ENCODE data around the gene HLA-E. TPM values are rescaled to one million over a fixed set of nuclear protein-coding genes. Genes with fewer than 3 reads are reported as not detected.

Gene HLA-E
- total and polyA plus RNA-seq, 2 donors (not counting 3 experiments of a cell fraction or from before 2014, with no cell fraction given), result 271 to 298 TPM

- Histone ChIP-seq H3K4me1 (ENCODE audit: control insufficient read depth, extremely low read depth, insufficient read depth, low read length) (peaks cover 31% of the 10 kb centered on the region), H3K27me3 (ENCODE audit: control insufficient read depth in 2 of 2, insufficient read depth in 2 of 2, low read length in 2 of 2) (no peaks in the 10 kb centered on the region), H3K4me3 (replicated peaks in 1 of 3; ENCODE audit: insufficient read depth in 1 of 3, low read depth in 1 of 3, low read length in 3 of 3) (peak overlapping the region in 1 of 3 experiments; percentile 38), H3K79me2 (ENCODE audit: control insufficient read depth, insufficient read depth, low read length) (no peaks in the 10 kb centered on the region), H3K9ac (replicated peaks; ENCODE audit: extremely low read depth, insufficient read depth, low read length) (peak overlapping the region; percentile 63), H3K9me1 (replicated peaks; ENCODE audit: control insufficient read depth, extremely low read depth, insufficient read depth, low read length) (no peaks in the 10 kb centered on the region), H2AFZ (ENCODE audit: low read depth, low read length) (peak overlapping the region; percentile 99), H3K27ac (ENCODE audit: insufficient read depth, low read depth, low read length) (peak overlapping the region; percentile 79), H3K4me2 (ENCODE audit: insufficient read depth, low read length) (peak overlapping the region; percentile 81), H4K20me1 (replicated peaks; ENCODE audit: control insufficient read depth, extremely low read depth, insufficient read depth, low read length) (no peaks in the 10 kb centered on the region), H3K9me3 (replicated peaks; ENCODE audit: control insufficient read depth, insufficient read depth, low read length) (no peaks in the 10 kb centered on the region), H3K36me3 (ENCODE audit: control insufficient read depth in 2 of 2, extremely low read depth in 1 of 2, insufficient read depth in 2 of 2, low read length in 2 of 2) (no peaks in the 10 kb centered on the region)
- CTCF ChIA-PET, result interaction anchor here (1.3 to 2.8 kb wide), 7 partner anchors 11 to 230 kb away, joined by 3 to 37 read pairs (median 11); no protein-coding TSS in a partner anchor
- FAIRE-seq (peak; percentile 88), DNase-seq (ENCODE audit: low read depth, low spot score) (peak; percentile 94)
- POLR2A ChIA-PET, result interaction anchor here (1.1 kb wide), 1 partner anchor 32 kb away, joined by 4 read pairs; no protein-coding TSS in a partner anchor
- TF ChIP-seq FOS (IDR thresholded peaks at IDR 0.05; ENCODE audit: borderline replicate concordance, insufficient read depth, low read length) (peak; percentile 37), MYC (IDR thresholded peaks at IDR 0.05; ENCODE audit: low read depth, low read length) (no peak), POLR2AphosphoS5 (IDR thresholded peaks at IDR 0.05; ENCODE audit: insufficient read depth, low read depth, low read length) (peak; percentile 33)
- TF ChIP-seq, protein P1, sequence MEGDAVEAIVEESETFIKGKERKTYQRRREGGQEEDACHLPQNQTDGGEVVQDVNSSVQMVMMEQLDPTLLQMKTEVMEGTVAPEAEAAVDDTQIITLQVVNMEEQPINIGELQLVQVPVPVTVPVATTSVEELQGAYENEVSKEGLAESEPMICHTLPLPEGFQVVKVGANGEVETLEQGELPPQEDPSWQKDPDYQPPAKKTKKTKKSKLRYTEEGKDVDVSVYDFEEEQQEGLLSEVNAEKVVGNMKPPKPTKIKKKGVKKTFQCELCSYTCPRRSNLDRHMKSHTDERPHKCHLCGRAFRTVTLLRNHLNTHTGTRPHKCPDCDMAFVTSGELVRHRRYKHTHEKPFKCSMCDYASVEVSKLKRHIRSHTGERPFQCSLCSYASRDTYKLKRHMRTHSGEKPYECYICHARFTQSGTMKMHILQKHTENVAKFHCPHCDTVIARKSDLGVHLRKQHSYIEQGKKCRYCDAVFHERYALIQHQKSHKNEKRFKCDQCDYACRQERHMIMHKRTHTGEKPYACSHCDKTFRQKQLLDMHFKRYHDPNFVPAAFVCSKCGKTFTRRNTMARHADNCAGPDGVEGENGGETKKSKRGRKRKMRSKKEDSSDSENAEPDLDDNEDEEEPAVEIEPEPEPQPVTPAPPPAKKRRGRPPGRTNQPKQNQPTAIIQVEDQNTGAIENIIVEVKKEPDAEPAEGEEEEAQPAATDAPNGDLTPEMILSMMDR (IDR thresholded peaks at IDR 0.05; ENCODE audit: extremely low read depth in 1 of 2, insufficient read depth in 1 of 2, low read depth in 1 of 2, low read length in 2 of 2), result no peak
- dilution Hi-C loops (cut with MboI; ENCODE audit: extremely low pct_ligation_motif_present, low sequenced_read_pairs), result no loop called here
- no TSS peak for BruUV-seq (replicated peaks)
- intact Hi-C loops (cut with micrococcal nuclease), result loop anchor here (1.0 kb wide), 2 partner anchors 8 to 16 kb away; no protein-coding TSS in a partner anchor
Observed at GRCh38 chr6:30500421-30501355, 11.4 kb downstream of the HLA-E start.
